A673 (cell line): ENCODE measurements around the gene FBLIM1. TPM values are rescaled to one million over a fixed set of nuclear protein-coding genes. Genes with fewer than 3 reads are reported as not detected.

Source experiments
- BruUV-seq: library from RNA; stranded (reverse); fragments of 400-500 nt; replicated peaks from 2 replicates; lab custom pipeline; 2021; lab: Mats Ljungman, UMichigan
- CTCF ChIA-PET: fragments of 300-600 bp; sonication (Branson Sonifier 250); formaldehyde crosslinking; loops from one replicate; lab custom pipeline; 2022; ENCODE audit warnings: antibody characterized with exemption; lab: Charles Lee
- POLR2A ChIA-PET: fragments of 300-600 bp; sonication (Branson Sonifier 250); formaldehyde crosslinking; loops from one replicate; lab custom pipeline; 2022; ENCODE audit warnings: antibody characterized with exemption; ENCODE audit not compliant: low non-redundant PET; lab: Charles Lee
- DNase-seq: peaks from one replicate; pipeline ENCODE4 v3.0.0-alpha.2; 2015; ENCODE audit warnings: low spot score
- H3K27ac ChIP-seq: fragments of 200-600 bp; sonication (generic); 2 replicates; pipeline ENCODE4 v1.5.1; 2016; ENCODE audit warnings: mixed run types, low read depth, mild to moderate bottlenecking, mixed read lengths, antibody characterized with exemption, low read length; ENCODE audit not compliant: poor library complexity, severe bottlenecking
- H3K27me3 ChIP-seq: fragments of 200-600 bp; sonication (generic); replicated peaks from 2 replicates; pipeline ENCODE4 v1.6.1; 2017; ENCODE audit warnings: mixed run types, low read depth, mild to moderate bottlenecking, mixed read lengths, antibody characterized with exemption, low read length; ENCODE audit not compliant: insufficient read depth, poor library complexity
- H3K36me3 ChIP-seq: fragments of 200-600 bp; sonication (generic); 2 replicates; pipeline ENCODE4 v1.6.1; 2016; ENCODE audit warnings: mixed run types, mild to moderate bottlenecking, mixed read lengths, antibody characterized with exemption, low read length; ENCODE audit not compliant: insufficient read depth, poor library complexity, severe bottlenecking
- H3K4me1 ChIP-seq: fragments of 200-600 bp; sonication (generic); 2 replicates; pipeline ENCODE4 v1.6.1; 2017; ENCODE audit warnings: mixed run types, mild to moderate bottlenecking, mixed read lengths, antibody characterized with exemption, low read length; ENCODE audit not compliant: insufficient read depth, poor library complexity, severe bottlenecking
- H3K4me3 ChIP-seq: fragments of 200-600 bp; sonication (generic); 2 replicates; pipeline ENCODE4 v1.5.1; 2016; ENCODE audit warnings: low read depth, mixed run types, mild to moderate bottlenecking, mixed read lengths, low read length; ENCODE audit not compliant: poor library complexity, severe bottlenecking
- H3K9me3 ChIP-seq: fragments of 200-600 bp; sonication (generic); 2 replicates; pipeline ENCODE4 v1.6.1; 2016; ENCODE audit warnings: mixed run types, low read depth, mild to moderate bottlenecking, mixed read lengths, antibody characterized with exemption, low read length; ENCODE audit not compliant: poor library complexity, severe bottlenecking
- EZH2 ChIP-seq: fragments of 200-600 bp; sonication (generic); IDR thresholded peaks from 2 replicates; pipeline ENCODE4 v1.6.1; 2017; ENCODE audit warnings: borderline replicate concordance, low read depth, mild to moderate bottlenecking, mixed read lengths, antibody characterized with exemption, low read length; ENCODE audit not compliant: poor library complexity, severe bottlenecking
- intact Hi-C: fragments of 100-400 bp; cut with micrococcal nuclease; formaldehyde crosslinking; loops from one replicate; pipeline ENCODE4 v1.10.0; 2022; ENCODE audit not compliant: unreplicated experiment
- total RNA-seq: library from RNA; stranded (reverse); gene quantifications from 2 replicates; pipeline ENCODE4 v1.2.3, GENCODE V29; 2021
- TF ChIP-seq, protein P1 (sequence below): fragments of 300-800, 200-600 bp; sonication (generic); conservative IDR thresholded peaks from 2 replicates; pipeline ENCODE4 v1.5.1; 2017; ENCODE audit warnings: low read depth, mild to moderate bottlenecking, antibody characterized with exemption, low read length, moderate library complexity, mixed read lengths

The FBLIM1 gene
- total RNA-seq, 1 experiment from 2014 or later: 39.3 TPM

DNA sequence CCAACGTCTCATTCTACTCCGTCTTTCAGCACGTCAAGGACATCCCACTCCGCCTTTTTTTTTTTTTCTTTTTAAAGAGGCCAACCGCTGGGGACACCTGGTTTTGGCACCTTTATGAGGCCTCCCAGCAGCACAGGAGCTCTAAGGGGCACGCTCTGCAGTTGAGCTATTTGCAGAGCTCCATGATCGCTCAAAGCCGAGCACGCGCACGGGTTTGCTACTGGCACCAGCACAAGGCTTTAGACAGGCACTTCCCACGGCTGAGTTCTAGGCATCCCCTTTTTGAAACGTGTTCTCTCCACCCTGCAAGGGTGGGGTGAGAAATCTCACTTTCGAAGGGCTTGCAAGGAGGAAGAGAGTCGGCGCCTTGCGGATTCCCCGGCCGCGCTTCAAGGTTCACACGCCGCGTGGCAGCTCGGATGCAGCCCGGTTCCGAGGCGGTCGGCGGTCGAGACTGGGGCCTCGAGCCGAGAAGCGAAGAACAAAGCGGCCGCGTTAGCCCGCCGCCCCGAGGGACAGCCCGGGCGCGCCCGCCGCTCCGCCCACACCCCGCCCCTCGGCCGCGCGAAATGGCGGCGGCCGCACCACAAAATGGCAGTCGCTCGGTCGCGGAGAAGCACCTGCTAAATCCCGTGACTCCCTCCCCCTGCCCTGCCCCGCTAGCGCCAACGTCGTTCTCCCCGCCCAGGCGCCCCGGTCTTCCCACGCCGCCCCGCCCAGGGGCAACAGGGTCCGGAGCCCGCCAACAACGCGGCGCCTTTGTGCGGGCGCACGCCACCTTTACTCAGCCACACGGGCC, 76.0 kb downstream of the FBLIM1 start:
- Histone ChIP-seq H3K27me3 (no peaks in the 10 kb centered on the region), H3K9me3 (no peaks in the 10 kb centered on the region), H3K27ac (peak overlapping the region; percentile 100), H3K36me3 (no peaks in the 10 kb centered on the region), H3K4me3 (peak overlapping the region; percentile 61), H3K4me1 (peaks cover 12% of the 10 kb centered on the region)
- DNase-seq: peak; percentile 95
- BruUV-seq: no TSS peak
- ChIA-PET CTCF (no interaction called here), POLR2A (interaction anchor here (0.6 to 1.0 kb wide), 2 partner anchors 13 to 177 kb away, joined by 5 to 7 read pairs; partner anchors contain the start of gene SPEN)
- TF ChIP-seq, protein P1, sequence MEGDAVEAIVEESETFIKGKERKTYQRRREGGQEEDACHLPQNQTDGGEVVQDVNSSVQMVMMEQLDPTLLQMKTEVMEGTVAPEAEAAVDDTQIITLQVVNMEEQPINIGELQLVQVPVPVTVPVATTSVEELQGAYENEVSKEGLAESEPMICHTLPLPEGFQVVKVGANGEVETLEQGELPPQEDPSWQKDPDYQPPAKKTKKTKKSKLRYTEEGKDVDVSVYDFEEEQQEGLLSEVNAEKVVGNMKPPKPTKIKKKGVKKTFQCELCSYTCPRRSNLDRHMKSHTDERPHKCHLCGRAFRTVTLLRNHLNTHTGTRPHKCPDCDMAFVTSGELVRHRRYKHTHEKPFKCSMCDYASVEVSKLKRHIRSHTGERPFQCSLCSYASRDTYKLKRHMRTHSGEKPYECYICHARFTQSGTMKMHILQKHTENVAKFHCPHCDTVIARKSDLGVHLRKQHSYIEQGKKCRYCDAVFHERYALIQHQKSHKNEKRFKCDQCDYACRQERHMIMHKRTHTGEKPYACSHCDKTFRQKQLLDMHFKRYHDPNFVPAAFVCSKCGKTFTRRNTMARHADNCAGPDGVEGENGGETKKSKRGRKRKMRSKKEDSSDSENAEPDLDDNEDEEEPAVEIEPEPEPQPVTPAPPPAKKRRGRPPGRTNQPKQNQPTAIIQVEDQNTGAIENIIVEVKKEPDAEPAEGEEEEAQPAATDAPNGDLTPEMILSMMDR: no peak
- TF ChIP-seq EZH2: no peak
- intact Hi-C loops: no loop called here

DNA sequence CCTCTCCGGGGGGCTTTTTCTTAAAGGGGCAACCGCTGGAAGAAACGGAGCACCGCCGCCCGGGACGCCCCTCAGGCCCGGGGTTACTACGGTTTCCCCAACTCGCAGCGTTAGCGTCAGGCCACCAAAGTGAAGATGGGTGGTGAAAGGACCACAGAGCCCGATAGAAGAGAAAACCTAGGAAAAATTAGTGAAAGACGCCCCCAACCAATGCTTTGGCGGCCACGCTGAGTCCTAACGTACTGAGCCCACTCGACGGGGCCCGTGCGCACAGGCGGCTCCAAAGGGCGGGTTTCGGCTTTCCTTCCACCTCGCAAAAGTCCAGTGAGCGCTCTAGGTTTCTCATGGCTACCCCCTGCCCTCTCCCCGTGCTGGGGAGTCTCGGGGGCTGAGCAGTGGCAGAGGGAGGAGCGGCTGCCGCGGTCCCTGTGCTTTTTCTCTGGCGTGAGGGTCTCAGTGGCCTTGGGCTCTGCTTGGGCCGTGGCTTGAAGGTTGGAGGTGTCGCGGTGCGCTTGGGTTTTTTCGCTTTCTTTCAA, 76.7 kb downstream of the FBLIM1 start:
- DNase-seq: peak; percentile 68
- ChIA-PET CTCF (no interaction called here), POLR2A (no interaction called here)
- Histone ChIP-seq H3K27ac (peak overlapping the region; percentile 100), H3K4me1 (peaks cover 12% of the 10 kb centered on the region), H3K9me3 (no peaks in the 10 kb centered on the region), H3K36me3 (no peaks in the 10 kb centered on the region), H3K4me3 (peak overlapping the region; percentile 61), H3K27me3 (no peaks in the 10 kb centered on the region)
- TF ChIP-seq, protein P1: no peak
- no peak for TF ChIP-seq EZH2
- no TSS peak for BruUV-seq
- intact Hi-C loops: no loop called here

GRCh38 chr1:15835741-15836510, 77.3 kb downstream of the FBLIM1 start:
- Histone ChIP-seq H3K36me3 (no peaks in the 10 kb centered on the region), H3K4me1 (peaks cover 12% of the 10 kb centered on the region), H3K27me3 (no peaks in the 10 kb centered on the region), H3K4me3 (peak overlapping the region; percentile 61), H3K27ac (peak overlapping the region; percentile 100), H3K9me3 (no peaks in the 10 kb centered on the region)
- ChIA-PET CTCF (interaction anchor here (0.7 kb wide), 1 partner anchor 44 kb away, joined by 4 read pairs; no protein-coding TSS in a partner anchor), POLR2A (no interaction called here)
- TF ChIP-seq, protein P1: no peak
- TF ChIP-seq EZH2: no peak
- BruUV-seq: no TSS peak
- intact Hi-C loops: no loop called here
- DNase-seq: peak; percentile 100

Other genes starting within 250 kb of the FBLIM1 start
- 7.0 and 8.9 TPM in 2 replicates for gene CASP9, start 234.6 kb upstream of the FBLIM1 start, total RNA-seq
- gene DNAJC16, start 231.9 kb upstream of the FBLIM1 start, total RNA-seq: 17.1 and 18.6 TPM in 2 replicates
- 0.11 and 0.20 TPM in 2 replicates for gene AGMAT, start 173.7 kb upstream of the FBLIM1 start, total RNA-seq
- gene DDI2, start 141.3 kb upstream of the FBLIM1 start, total RNA-seq: 38.1 and 41.3 TPM in 2 replicates
- gene PLEKHM2, start 74.5 kb upstream of the FBLIM1 start, total RNA-seq: 53.9 and 56.2 TPM in 2 replicates
- 3.2 TPM in 2 replicates for gene SLC25A34, start 22.5 kb upstream of the FBLIM1 start, total RNA-seq
- not detected in 2 replicates for gene TMEM82, start 16.3 kb upstream of the FBLIM1 start, total RNA-seq
- 3.1 and 4.1 TPM in 2 replicates for gene UQCRHL, start 48.9 kb downstream of the FBLIM1 start, total RNA-seq
- gene SPEN, start 88.9 kb downstream of the FBLIM1 start, total RNA-seq: 70.3 and 74.3 TPM in 2 replicates
- 50.1 and 50.3 TPM in 2 replicates for gene ZBTB17, start 217.3 kb downstream of the FBLIM1 start, total RNA-seq
- gene SRARP, start 245.4 kb downstream of the FBLIM1 start, total RNA-seq: not detected in 2 replicates